OCI-LY3 (cell line): ENCODE data around the gene ELMO1.

Experiments used
- H2AFZ ChIP-seq: fragments of 200-600, 300-600 bp; shearing (Covaris generic); 2 replicates; pipeline ENCODE4 v1.6.0; 2014; ENCODE audit warnings: antibody characterized with exemption, low read depth, low read length
- H3K27ac ChIP-seq: fragments of 200-600, 300-600 bp; sonication (generic); 2 replicates; pipeline ENCODE4 v1.5.1; 2014; ENCODE audit warnings: mild to moderate bottlenecking, low read length, moderate library complexity, mixed read lengths
- H3K27me3 ChIP-seq: fragments of 200-600, 300-600 bp; sonication (generic); 2 replicates; pipeline ENCODE4 v1.6.1; 2014; ENCODE audit warnings: low read depth, low read length, mixed read lengths
- H3K36me3 ChIP-seq: fragments of 200-600, 300-600 bp; sonication (generic); replicated peaks from 2 replicates; pipeline ENCODE3; 2014; ENCODE audit warnings: low read depth, low read length, mixed read lengths
- H3K4me1 ChIP-seq: fragments of 300-600, 200-600 bp; sonication (generic); 2 replicates; pipeline ENCODE4 v1.6.1; 2014; ENCODE audit warnings: low read length, mixed read lengths
- H3K4me2 ChIP-seq: fragments of 200-600, 300-600 bp; sonication (generic); 2 replicates; pipeline ENCODE4 v1.6.1; 2014; ENCODE audit warnings: low read length, mixed read lengths
- H3K4me3 ChIP-seq: fragments of 300-600, 200-600 bp; sonication (generic); 2 replicates; pipeline ENCODE4 v1.5.1; 2014; ENCODE audit warnings: antibody characterized with exemption, mild to moderate bottlenecking, low read length, moderate library complexity
- H3K79me2 ChIP-seq: fragments of 300-600, 200-600 bp; shearing (Covaris generic); 2 replicates; pipeline ENCODE4 v1.6.1; 2014; ENCODE audit warnings: mild to moderate bottlenecking, low read length, mixed read lengths
- H3K9ac ChIP-seq: fragments of 300-600, 200-600 bp; shearing (Covaris generic); 2 replicates; pipeline ENCODE4 v1.6.0; 2014; ENCODE audit warnings: mild to moderate bottlenecking, low read length, moderate library complexity
- H3K9me3 ChIP-seq: fragments of 200-600, 300-600 bp; shearing (Covaris generic); 2 replicates; pipeline ENCODE4 v1.6.1; 2014; ENCODE audit warnings: low read length, mixed read lengths; ENCODE audit not compliant: insufficient read depth
- H4K20me1 ChIP-seq: fragments of 200-600, 300-600 bp; sonication (generic); 2 replicates; pipeline ENCODE4 v1.6.1; 2016; ENCODE audit warnings: low read length, mixed read lengths; ENCODE audit not compliant: insufficient read depth
- EZH2phosphoT487 ChIP-seq: fragments of 200-600 bp; shearing (Covaris generic); IDR thresholded peaks from 2 replicates; pipeline ENCODE4 v1.6.1; 2018; ENCODE audit warnings: antibody characterized with exemption, mixed run types, low read depth
- TF ChIP-seq, protein P1 (sequence below): fragments of 200-600, 300-600 bp; sonication (generic); IDR thresholded peaks from 2 replicates; pipeline ENCODE4 v1.5.1; 2014; ENCODE audit warnings: antibody characterized with exemption, low read length, low read depth

ELMO1 gene

GRCh38 chr7:37390114-37390513 is 58.5 kb downstream of the ELMO1 start:
- Histone ChIP-seq H3K4me3 (no peak overlapping the region), H3K27ac (no peak overlapping the region), H3K79me2 (no peaks in the 10 kb centered on the region; the same call in 1 of the 2 replicates), H4K20me1 (peaks cover 3% of the 10 kb centered on the region; the same call in 1 of the 2 replicates), H3K9me3 (no peaks in the 10 kb centered on the region), H2AFZ (no peak overlapping the region), H3K9ac (no peak overlapping the region), H3K4me1 (peaks cover 13% of the 10 kb centered on the region), H3K4me2 (no peak overlapping the region), H3K36me3 (no peaks in the 10 kb centered on the region), H3K27me3 (no peaks in the 10 kb centered on the region)
- TF ChIP-seq EZH2phosphoT487, result no peak
- TF ChIP-seq, protein P1, sequence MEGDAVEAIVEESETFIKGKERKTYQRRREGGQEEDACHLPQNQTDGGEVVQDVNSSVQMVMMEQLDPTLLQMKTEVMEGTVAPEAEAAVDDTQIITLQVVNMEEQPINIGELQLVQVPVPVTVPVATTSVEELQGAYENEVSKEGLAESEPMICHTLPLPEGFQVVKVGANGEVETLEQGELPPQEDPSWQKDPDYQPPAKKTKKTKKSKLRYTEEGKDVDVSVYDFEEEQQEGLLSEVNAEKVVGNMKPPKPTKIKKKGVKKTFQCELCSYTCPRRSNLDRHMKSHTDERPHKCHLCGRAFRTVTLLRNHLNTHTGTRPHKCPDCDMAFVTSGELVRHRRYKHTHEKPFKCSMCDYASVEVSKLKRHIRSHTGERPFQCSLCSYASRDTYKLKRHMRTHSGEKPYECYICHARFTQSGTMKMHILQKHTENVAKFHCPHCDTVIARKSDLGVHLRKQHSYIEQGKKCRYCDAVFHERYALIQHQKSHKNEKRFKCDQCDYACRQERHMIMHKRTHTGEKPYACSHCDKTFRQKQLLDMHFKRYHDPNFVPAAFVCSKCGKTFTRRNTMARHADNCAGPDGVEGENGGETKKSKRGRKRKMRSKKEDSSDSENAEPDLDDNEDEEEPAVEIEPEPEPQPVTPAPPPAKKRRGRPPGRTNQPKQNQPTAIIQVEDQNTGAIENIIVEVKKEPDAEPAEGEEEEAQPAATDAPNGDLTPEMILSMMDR, result no peak

DNA sequence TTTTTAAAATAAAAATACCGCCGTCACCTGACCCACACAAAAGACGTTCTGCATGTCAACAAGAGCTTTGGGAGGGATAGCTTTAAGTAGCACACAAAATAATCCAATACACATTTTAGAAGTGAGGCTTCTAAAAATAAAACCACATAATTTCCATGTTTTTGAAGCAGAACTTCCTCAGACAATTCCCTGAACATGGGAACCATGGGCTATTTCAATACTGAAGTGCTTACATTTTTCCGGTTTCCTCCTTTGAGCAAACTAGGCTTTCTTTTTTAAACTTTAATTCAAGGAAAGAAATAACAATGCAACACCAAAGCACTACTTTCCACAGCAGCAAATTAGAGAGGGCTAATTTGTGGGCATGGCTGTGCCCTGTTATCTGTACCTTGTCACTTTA is 59.9 kb downstream of the ELMO1 start:
- Histone ChIP-seq H2AFZ (no peak overlapping the region), H3K27ac (no peak overlapping the region), H3K27me3 (no peaks in the 10 kb centered on the region), H4K20me1 (peaks cover 3% of the 10 kb centered on the region; the same call in 1 of the 2 replicates), H3K4me1 (peaks cover 13% of the 10 kb centered on the region), H3K9me3 (no peaks in the 10 kb centered on the region), H3K36me3 (no peaks in the 10 kb centered on the region), H3K4me3 (no peak overlapping the region), H3K4me2 (no peak overlapping the region), H3K9ac (no peak overlapping the region), H3K79me2 (no peaks in the 10 kb centered on the region; the same call in 1 of the 2 replicates)
- no peak for TF ChIP-seq EZH2phosphoT487
- TF ChIP-seq, protein P1, result no peak

GRCh38 chr7:37385787-37386186 is 62.9 kb downstream of the ELMO1 start:
- Histone ChIP-seq H2AFZ (no peak overlapping the region), H3K4me3 (no peak overlapping the region), H4K20me1 (no peaks in the 10 kb centered on the region; the same call in 1 of the 2 replicates), H3K27ac (no peak overlapping the region), H3K36me3 (no peaks in the 10 kb centered on the region), H3K4me1 (no peaks in the 10 kb centered on the region), H3K27me3 (no peaks in the 10 kb centered on the region), H3K9me3 (no peaks in the 10 kb centered on the region), H3K4me2 (no peak overlapping the region), H3K9ac (no peak overlapping the region), H3K79me2 (no peaks in the 10 kb centered on the region; the same call in 1 of the 2 replicates)
- TF ChIP-seq EZH2phosphoT487, result no peak
- TF ChIP-seq, protein P1, result no peak

- Histone ChIP-seq H3K4me2 (no peak overlapping the region), H3K4me3 (no peak overlapping the region), H3K27me3 (no peaks in the 10 kb centered on the region), H4K20me1 (no peaks in the 10 kb centered on the region), H2AFZ (no peak overlapping the region), H3K79me2 (no peaks in the 10 kb centered on the region), H3K27ac (no peak overlapping the region), H3K9ac (no peak overlapping the region), H3K9me3 (no peaks in the 10 kb centered on the region), H3K4me1 (no peaks in the 10 kb centered on the region), H3K36me3 (no peaks in the 10 kb centered on the region)
- TF ChIP-seq, protein P1, result no peak
- TF ChIP-seq EZH2phosphoT487, result no peak
Measured at GRCh38 chr7:37382546-37383088, 66.0 kb downstream of the ELMO1 start.
